Measurements from ENCODE around the gene TSPAN18.

GRCh38 chr11:44743959-44744557, 17.3 kb downstream of the TSPAN18 start:
- TF ChIP-seq TAF1 (IDR thresholded peaks at IDR 0.05; ENCODE audit: borderline replicate concordance, low read depth, low read length) (no peak), POLR2AphosphoS5 (IDR thresholded peaks at IDR 0.05; ENCODE audit: low read depth, low read length) (no peak)
